HepG2 (cell line): Measurements from ENCODE around the gene TROAP. TPM values are rescaled to one million over a fixed set of nuclear protein-coding genes. Genes with fewer than 3 reads are reported as not detected.
A peak's percentile ranks its signal among the peaks of the same experiment; 100 is the strongest.

Source experiments
- ARNTL ChIP-seq: sonication (generic); formaldehyde crosslinking; IDR thresholded peaks from 2 replicates; pipeline ENCODE4 v1.4.0; 2020; ENCODE audit warnings: mild to moderate bottlenecking, missing genetic modification reagents
- ATF7-NPFF ChIP-seq: sonication (generic); formaldehyde crosslinking; IDR thresholded peaks from 2 replicates; pipeline ENCODE4 v1.8.1; 2023; ENCODE audit warnings: mild to moderate bottlenecking, low read depth, missing genetic modification reagents, moderate library complexity
- CHCHD3 ChIP-seq: sonication (generic); formaldehyde crosslinking; IDR thresholded peaks from 2 replicates; pipeline ENCODE4 v1.8.0; 2022; ENCODE audit warnings: mild to moderate bottlenecking, missing genetic modification reagents, moderate library complexity
- FOXK2 ChIP-seq: fragments of 450-650 bp; IDR thresholded peaks from 2 replicates; pipeline ENCODE4 v1.6.1; 2016
- GLI4 ChIP-seq: sonication (generic); formaldehyde crosslinking; IDR thresholded peaks from 2 replicates; pipeline ENCODE4 v1.5.1; 2020; ENCODE audit warnings: missing genetic modification reagents, mild to moderate bottlenecking, moderate library complexity, borderline replicate concordance
- KDM5A ChIP-seq: fragments of 200-600 bp; sonication (generic); IDR thresholded peaks from 2 replicates; pipeline ENCODE4 v1.7.0; 2018; ENCODE audit warnings: antibody characterized with exemption, mild to moderate bottlenecking, low read length, borderline replicate concordance
- NONO ChIP-seq, 2 experiments: fragments of 450-650 bp in 1 of 2; sonication (generic) in 1 of 2; formaldehyde crosslinking in 1 of 2; IDR thresholded peaks in 1 of 2; conservative IDR thresholded peaks in 1 of 2; 2 replicates each; pipeline versions ENCODE4 v1.6.1 to v1.8.0; 2017 to 2022; ENCODE audit warnings: mild to moderate bottlenecking in 1 of 2, missing genetic modification reagents in 1 of 2, moderate library complexity in 1 of 2
- PLRG1 ChIP-seq: fragments of 450-650 bp; conservative IDR thresholded peaks from 2 replicates; pipeline ENCODE4 v1.6.1; 2016
- RARG ChIP-seq: sonication (generic); formaldehyde crosslinking; IDR thresholded peaks from 2 replicates; pipeline ENCODE4 v1.4.0; 2020; ENCODE audit warnings: low read depth, mild to moderate bottlenecking, missing genetic modification reagents
- SIN3A ChIP-seq: IDR thresholded peaks from 2 replicates; pipeline ENCODE4 v1.6.1; 2011; ENCODE audit warnings: low read depth, mild to moderate bottlenecking, control low read depth, low read length, borderline replicate concordance
- SOX5 ChIP-seq: IDR thresholded peaks from 2 replicates; pipeline ENCODE4 v1.6.1; 2016; ENCODE audit warnings: borderline replicate concordance
- ZFP36L1 ChIP-seq: sonication (generic); formaldehyde crosslinking; IDR thresholded peaks from 2 replicates; pipeline ENCODE4 v1.8.0; 2022; ENCODE audit warnings: mild to moderate bottlenecking, missing genetic modification reagents, moderate library complexity
- ZNF251 ChIP-seq: sonication (generic); formaldehyde crosslinking; IDR thresholded peaks from 2 replicates; pipeline ENCODE4 v1.9.0; 2021; ENCODE audit warnings: mild to moderate bottlenecking, missing genetic modification reagents
- ZNF253 ChIP-seq: sonication (generic); formaldehyde crosslinking; IDR thresholded peaks from 2 replicates; pipeline ENCODE4 v1.8.0; 2022; ENCODE audit warnings: mild to moderate bottlenecking, missing genetic modification reagents, borderline replicate concordance
- ZNF430 ChIP-seq: sonication (generic); formaldehyde crosslinking; IDR thresholded peaks from 2 replicates; pipeline ENCODE4 v1.9.0; 2021; ENCODE audit warnings: mild to moderate bottlenecking, missing genetic modification reagents
- ZNF552 ChIP-seq: sonication (generic); formaldehyde crosslinking; IDR thresholded peaks from 2 replicates; pipeline ENCODE4 v1.9.0; 2022; ENCODE audit warnings: missing genetic modification reagents, mild to moderate bottlenecking, borderline replicate concordance
- ZNF572 ChIP-seq: sonication (generic); formaldehyde crosslinking; IDR thresholded peaks from 2 replicates; pipeline ENCODE4 v1.5.1; 2020; ENCODE audit warnings: mild to moderate bottlenecking, missing genetic modification reagents
- ZNF598 ChIP-seq: sonication (generic); formaldehyde crosslinking; IDR thresholded peaks from 2 replicates; pipeline ENCODE4 v1.5.1; 2020; ENCODE audit warnings: mild to moderate bottlenecking, missing genetic modification reagents, borderline replicate concordance
- ZNF761 ChIP-seq: sonication (generic); formaldehyde crosslinking; conservative IDR thresholded peaks from 2 replicates; pipeline ENCODE4 v1.4.0; 2020; ENCODE audit warnings: mild to moderate bottlenecking, missing genetic modification reagents
- ZNF773 ChIP-seq: sonication (generic); formaldehyde crosslinking; IDR thresholded peaks from 2 replicates; pipeline ENCODE4 v1.4.0; 2020; ENCODE audit warnings: missing genetic modification reagents, borderline replicate concordance
- ZNF780A ChIP-seq: sonication (generic); formaldehyde crosslinking; IDR thresholded peaks from 2 replicates; pipeline ENCODE4 v1.8.0; 2022; ENCODE audit warnings: mild to moderate bottlenecking, missing genetic modification reagents, moderate library complexity
- ZNF782 ChIP-seq: sonication (generic); formaldehyde crosslinking; IDR thresholded peaks from 2 replicates; pipeline ENCODE4 v1.4.0; 2020; ENCODE audit warnings: missing genetic modification reagents, mild to moderate bottlenecking, borderline replicate concordance
- polyA plus RNA-seq, 8 experiments: library from polyadenylated mRNA; depleted of rRNA in 3 of 8; stranded (reverse) in 7 of 8; unstranded in 1 of 8; fragments of >200 nt; fragmentation: Illumina TruSeq in 4 of 8; extraction: Trizol in 4 of 8; gene quantifications; 2 replicates each; pipeline versions ENCODE4 v1.2.1 to v1.2.3, GENCODE V29; 2011 to 2016; ENCODE audit warnings: low read depth in 4 of 8, missing spikeins in 1 of 8, mixed read lengths in 1 of 8; ENCODE audit not compliant: insufficient read depth in 1 of 8
- total RNA-seq, 5 experiments: library from RNA; depleted of rRNA; stranded (reverse); fragments of >200 nt; fragmentation: Illumina TruSeq; extraction: Trizol; gene quantifications; 2 replicates each; pipeline ENCODE4 v1.2.3, GENCODE V29; 2016; ENCODE audit warnings: low read depth in 1 of 5
- TF ChIP-seq, protein P1 (sequence below): sonication (generic); formaldehyde crosslinking; IDR thresholded peaks from 2 replicates; pipeline ENCODE4 v1.4.0; 2020; ENCODE audit warnings: mild to moderate bottlenecking, missing genetic modification reagents
- TF ChIP-seq, protein P2 (sequence below): sonication (generic); formaldehyde crosslinking; IDR thresholded peaks from 2 replicates; pipeline ENCODE4 v1.8.0; 2022; ENCODE audit warnings: missing genetic modification reagents, mild to moderate bottlenecking, moderate library complexity, borderline replicate concordance

TROAP gene
- total and polyA plus RNA-seq, 2 of the 13 experiments (the other 11 are each of a cell fraction or from before 2014, with no cell fraction given), result 22.5 to 30.9 TPM

DNA sequence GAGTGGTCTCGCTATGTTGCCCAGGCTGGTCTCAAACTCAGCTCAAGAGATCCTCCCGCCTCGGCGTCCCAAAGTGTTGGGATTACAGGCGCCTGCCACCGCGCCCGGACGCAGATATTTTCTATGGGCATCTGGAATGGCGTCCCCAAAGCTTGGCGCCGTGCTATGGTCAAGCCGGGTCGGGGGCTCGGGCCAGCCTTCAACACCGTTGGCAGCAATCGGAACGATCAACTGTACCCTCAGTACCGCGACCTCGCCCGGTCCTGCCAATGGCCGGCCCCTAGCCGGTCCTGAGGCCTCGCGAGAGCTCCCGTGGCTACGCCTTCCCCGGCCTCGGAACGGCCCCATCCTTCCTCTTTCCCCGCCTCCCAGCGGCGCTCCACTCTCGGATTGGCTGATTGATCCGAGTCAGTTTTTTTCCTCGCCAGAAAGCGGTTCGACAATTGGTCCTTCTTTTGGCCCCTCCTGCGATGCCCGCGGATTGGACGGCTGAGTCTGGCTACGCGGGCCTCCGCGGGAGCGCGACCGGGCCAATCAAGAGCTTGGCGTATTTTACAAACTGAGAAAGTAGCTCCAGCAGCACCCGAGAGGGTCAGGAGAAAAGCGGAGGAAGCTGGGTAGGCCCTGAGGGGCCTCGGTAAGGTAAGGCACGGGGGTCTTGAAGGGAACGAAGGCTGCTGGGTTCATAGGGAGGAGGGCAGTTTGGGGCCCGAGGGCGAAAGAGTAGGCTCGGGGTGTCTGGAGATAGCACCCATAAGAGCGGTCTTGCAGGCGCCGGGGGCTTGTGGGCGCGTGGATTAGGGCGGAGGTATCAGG lies at the start of gene TROAP (continued):
- no peak for TF ChIP-seq ZNF253
- TF ChIP-seq GLI4 (CRISPR knock-in tag), result no peak
- peak; percentile 99 for TF ChIP-seq SIN3A
- TF ChIP-seq SOX5, result no peak
- TF ChIP-seq, protein P1, sequence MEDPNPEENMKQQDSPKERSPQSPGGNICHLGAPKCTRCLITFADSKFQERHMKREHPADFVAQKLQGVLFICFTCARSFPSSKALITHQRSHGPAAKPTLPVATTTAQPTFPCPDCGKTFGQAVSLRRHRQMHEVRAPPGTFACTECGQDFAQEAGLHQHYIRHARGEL (CRISPR knock-in tag), result no peak
- 0 out of 2 replicates have a peak, but pooled peaks have one; percentile 51 for TF ChIP-seq ZNF761 (CRISPR knock-in tag)
- no peak for TF ChIP-seq NONO (IDR thresholded peaks at IDR 0.05)
- peak; percentile 33; the same call in 1 of the 2 replicates for TF ChIP-seq NONO (CRISPR knock-in tag; conservative IDR thresholded peaks at IDR 0.05)
- no peak for TF ChIP-seq ZNF251 (CRISPR knock-in tag)
- peak; percentile 80; the same call in 1 of the 2 replicates for TF ChIP-seq ZNF430 (CRISPR knock-in tag)
- TF ChIP-seq PLRG1, result no peak
- TF ChIP-seq ATF7-NPFF (CRISPR knock-in tag), result peak; percentile 28; the same call in 1 of the 2 replicates
- no peak for TF ChIP-seq ZNF773 (CRISPR knock-in tag)
- TF ChIP-seq KDM5A, result peak; percentile 92
- no peak for TF ChIP-seq ZNF572 (CRISPR knock-in tag)
- TF ChIP-seq ARNTL, result no peak
- 0 out of 2 replicates have a peak, but pooled peaks have one; percentile 49 for TF ChIP-seq ZFP36L1 (CRISPR knock-in tag)
- TF ChIP-seq, protein P2, sequence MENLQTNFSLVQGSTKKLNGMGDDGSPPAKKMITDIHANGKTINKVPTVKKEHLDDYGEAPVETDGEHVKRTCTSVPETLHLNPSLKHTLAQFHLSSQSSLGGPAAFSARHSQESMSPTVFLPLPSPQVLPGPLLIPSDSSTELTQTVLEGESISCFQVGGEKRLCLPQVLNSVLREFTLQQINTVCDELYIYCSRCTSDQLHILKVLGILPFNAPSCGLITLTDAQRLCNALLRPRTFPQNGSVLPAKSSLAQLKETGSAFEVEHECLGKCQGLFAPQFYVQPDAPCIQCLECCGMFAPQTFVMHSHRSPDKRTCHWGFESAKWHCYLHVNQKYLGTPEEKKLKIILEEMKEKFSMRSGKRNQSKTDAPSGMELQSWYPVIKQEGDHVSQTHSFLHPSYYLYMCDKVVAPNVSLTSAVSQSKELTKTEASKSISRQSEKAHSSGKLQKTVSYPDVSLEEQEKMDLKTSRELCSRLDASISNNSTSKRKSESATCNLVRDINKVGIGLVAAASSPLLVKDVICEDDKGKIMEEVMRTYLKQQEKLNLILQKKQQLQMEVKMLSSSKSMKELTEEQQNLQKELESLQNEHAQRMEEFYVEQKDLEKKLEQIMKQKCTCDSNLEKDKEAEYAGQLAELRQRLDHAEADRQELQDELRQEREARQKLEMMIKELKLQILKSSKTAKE (CRISPR knock-in tag), result no peak
- TF ChIP-seq FOXK2, result no peak
- TF ChIP-seq ZNF552, result no peak
- TF ChIP-seq ZNF780A (CRISPR knock-in tag), result no peak
- no peak for TF ChIP-seq CHCHD3 (CRISPR knock-in tag)
- no peak for TF ChIP-seq ZNF782 (CRISPR knock-in tag)
- no peak; the same call in 1 of the 2 replicates for TF ChIP-seq ZNF598
- no peak for TF ChIP-seq RARG (CRISPR knock-in tag)
